ENCODE results near the gene LINS1.

LINS1 gene

GRCh38 chr15:100633763-100634075 is 31.7 kb upstream of the LINS1 start:
- H3K36me3 ChIP-seq (ENCODE audit: control insufficient read depth, insufficient read depth, low read length) = peaks cover 40% of the 10 kb centered on the region
- no peak overlapping the region for H3K27ac ChIP-seq (ENCODE audit: low read depth, low read length, severe bottlenecking)
- no peaks in the 10 kb centered on the region for H3K9me3 ChIP-seq (ENCODE audit: control insufficient read depth, low read length)
- WGBS, 2 experiments (ENCODE audit: insufficient coverage in 2 of 2) = no CpG with 5 or more reads among the region's 1 CpG
- peaks cover 6% of the 10 kb centered on the region for H3K4me1 ChIP-seq (ENCODE audit: control insufficient read depth, insufficient read depth, low read length, poor library complexity, severe bottlenecking)
- no peak overlapping the region for H3K4me3 ChIP-seq (ENCODE audit: extremely low read depth, insufficient read depth, low read length, poor library complexity, severe bottlenecking)

- Histone ChIP-seq H3K9me3 (ENCODE audit: control insufficient read depth, low read length) (no peaks in the 10 kb centered on the region), H3K4me3 (ENCODE audit: extremely low read depth, insufficient read depth, low read length, poor library complexity, severe bottlenecking) (no peak overlapping the region), H3K27ac (ENCODE audit: low read depth, low read length, severe bottlenecking) (no peak overlapping the region), H3K4me1 (ENCODE audit: control insufficient read depth, insufficient read depth, low read length, poor library complexity, severe bottlenecking) (peaks cover 6% of the 10 kb centered on the region), H3K36me3 (ENCODE audit: control insufficient read depth, insufficient read depth, low read length) (peaks cover 33% of the 10 kb centered on the region)
- 86 to 100% methylated on average over 3 to 9 of the region's 10 CpGs for WGBS, 2 experiments (ENCODE audit: insufficient coverage in 2 of 2)
Measured at GRCh38 chr15:100631831-100632230, 29.8 kb upstream of the LINS1 start.

DNA sequence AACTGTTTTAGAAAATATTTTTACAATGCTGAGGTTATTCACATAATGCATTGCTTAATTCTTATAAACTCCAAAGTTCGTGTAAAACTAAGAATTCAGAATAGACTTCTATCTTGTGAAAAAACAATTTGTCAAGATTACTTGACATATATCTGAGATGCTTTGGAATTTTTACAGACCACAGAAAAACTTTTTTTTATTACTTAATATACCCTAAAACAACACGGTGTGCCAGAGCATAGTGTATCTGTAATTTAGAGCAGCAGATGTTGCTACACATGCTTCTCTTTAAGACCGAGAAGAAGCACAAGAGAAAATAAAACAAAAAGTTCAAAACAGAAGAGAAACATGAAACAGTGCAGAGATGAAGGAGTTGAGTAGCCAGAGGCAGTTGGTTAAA is 26.8 kb upstream of the LINS1 start:
- 83 to 100% methylated on average over 1 of the region's 3 CpGs for WGBS, 2 experiments (ENCODE audit: insufficient coverage in 2 of 2)
- Histone ChIP-seq H3K36me3 (ENCODE audit: control insufficient read depth, insufficient read depth, low read length) (peaks cover 33% of the 10 kb centered on the region), H3K4me3 (ENCODE audit: extremely low read depth, insufficient read depth, low read length, poor library complexity, severe bottlenecking) (no peak overlapping the region), H3K9me3 (ENCODE audit: control insufficient read depth, low read length) (no peaks in the 10 kb centered on the region), H3K4me1 (ENCODE audit: control insufficient read depth, insufficient read depth, low read length, poor library complexity, severe bottlenecking) (no peaks in the 10 kb centered on the region), H3K27ac (ENCODE audit: low read depth, low read length, severe bottlenecking) (no peak overlapping the region)

GRCh38 chr15:100627789-100628395 is 25.9 kb upstream of the LINS1 start:
- Histone ChIP-seq H3K27ac (ENCODE audit: low read depth, low read length, severe bottlenecking) (no peak overlapping the region), H3K36me3 (ENCODE audit: control insufficient read depth, insufficient read depth, low read length) (peaks cover 33% of the 10 kb centered on the region), H3K4me1 (ENCODE audit: control insufficient read depth, insufficient read depth, low read length, poor library complexity, severe bottlenecking) (no peaks in the 10 kb centered on the region), H3K4me3 (ENCODE audit: extremely low read depth, insufficient read depth, low read length, poor library complexity, severe bottlenecking) (no peak overlapping the region), H3K9me3 (ENCODE audit: control insufficient read depth, low read length) (no peaks in the 10 kb centered on the region)
- 14 to 29% methylated on average over 4 of the region's 6 CpGs for WGBS, 2 experiments (ENCODE audit: insufficient coverage in 2 of 2)

- Histone ChIP-seq H3K36me3 (ENCODE audit: control insufficient read depth, insufficient read depth, low read length) (peaks cover 32% of the 10 kb centered on the region), H3K27ac (ENCODE audit: low read depth, low read length, severe bottlenecking) (no peak overlapping the region), H3K9me3 (ENCODE audit: control insufficient read depth, low read length) (no peaks in the 10 kb centered on the region), H3K4me3 (ENCODE audit: extremely low read depth, insufficient read depth, low read length, poor library complexity, severe bottlenecking) (no peak overlapping the region), H3K4me1 (ENCODE audit: control insufficient read depth, insufficient read depth, low read length, poor library complexity, severe bottlenecking) (no peaks in the 10 kb centered on the region)
- WGBS, 2 experiments (ENCODE audit: insufficient coverage in 2 of 2) = 97% methylated on average over 4 of the region's 5 CpGs; no CpG with 5 or more reads in 1 of the 2 experiments
Measured at GRCh38 chr15:100623301-100623700, 21.3 kb upstream of the LINS1 start.

DNA sequence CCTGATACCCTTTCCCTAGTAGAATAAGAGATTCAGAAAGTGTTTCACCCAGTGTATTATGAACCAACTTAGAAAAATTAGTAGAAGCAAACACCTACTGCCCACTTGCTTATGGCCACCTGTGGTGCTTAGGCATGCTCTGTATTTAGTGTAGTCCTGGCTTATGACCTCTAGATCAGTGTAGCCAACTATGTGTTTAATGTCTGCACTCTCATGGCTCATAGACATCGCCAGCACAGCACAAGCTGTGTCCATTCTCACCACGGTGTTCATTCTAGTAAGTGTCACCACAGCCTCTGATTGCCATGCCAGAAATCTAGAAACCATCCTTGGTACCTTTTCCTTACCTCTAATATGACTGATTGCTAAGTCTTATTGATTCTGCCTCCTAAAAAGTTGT is 14.7 kb upstream of the LINS1 start:
- peaks cover 64% of the 10 kb centered on the region for H3K36me3 ChIP-seq (ENCODE audit: control insufficient read depth, insufficient read depth, low read length)
- 93 to 96% methylated on average over 2 of the region's 2 CpGs for WGBS, 2 experiments (ENCODE audit: insufficient coverage in 2 of 2)
- H3K27ac ChIP-seq (ENCODE audit: low read depth, low read length, severe bottlenecking) = no peak overlapping the region

GRCh38 chr15:100615801-100616200 is 13.8 kb upstream of the LINS1 start:
- no peaks in the 10 kb centered on the region for H3K9me3 ChIP-seq (ENCODE audit: control insufficient read depth, low read length)
- peaks cover 69% of the 10 kb centered on the region for H3K36me3 ChIP-seq (ENCODE audit: control insufficient read depth, insufficient read depth, low read length)
- no peaks in the 10 kb centered on the region for H3K4me1 ChIP-seq (ENCODE audit: control insufficient read depth, insufficient read depth, low read length, poor library complexity, severe bottlenecking)
- no peak overlapping the region for H3K4me3 ChIP-seq (ENCODE audit: extremely low read depth, insufficient read depth, low read length, poor library complexity, severe bottlenecking)
- 94% methylated on average over 2 of the region's 5 CpGs; no CpG with 5 or more reads in 1 of the 2 experiments for WGBS, 2 experiments (ENCODE audit: insufficient coverage in 2 of 2)
- H3K27ac ChIP-seq (ENCODE audit: low read depth, low read length, severe bottlenecking) = no peak overlapping the region

More for the DNA sequence above, 14.7 kb upstream of the LINS1 start:
- no peak overlapping the region for H3K4me3 ChIP-seq (ENCODE audit: extremely low read depth, insufficient read depth, low read length, poor library complexity, severe bottlenecking)
- no peaks in the 10 kb centered on the region for H3K9me3 ChIP-seq (ENCODE audit: control insufficient read depth, low read length)
- no peaks in the 10 kb centered on the region for H3K4me1 ChIP-seq (ENCODE audit: control insufficient read depth, insufficient read depth, low read length, poor library complexity, severe bottlenecking)

- H3K36me3 ChIP-seq (ENCODE audit: control insufficient read depth, insufficient read depth, low read length) = peaks cover 67% of the 10 kb centered on the region
- no peaks in the 10 kb centered on the region for H3K9me3 ChIP-seq (ENCODE audit: control insufficient read depth, low read length)
- no CpG with 5 or more reads among the region's 4 CpGs for WGBS, 2 experiments (ENCODE audit: insufficient coverage in 2 of 2)
Measured at GRCh38 chr15:100614918-100615317, 12.9 kb upstream of the LINS1 start.

DNA sequence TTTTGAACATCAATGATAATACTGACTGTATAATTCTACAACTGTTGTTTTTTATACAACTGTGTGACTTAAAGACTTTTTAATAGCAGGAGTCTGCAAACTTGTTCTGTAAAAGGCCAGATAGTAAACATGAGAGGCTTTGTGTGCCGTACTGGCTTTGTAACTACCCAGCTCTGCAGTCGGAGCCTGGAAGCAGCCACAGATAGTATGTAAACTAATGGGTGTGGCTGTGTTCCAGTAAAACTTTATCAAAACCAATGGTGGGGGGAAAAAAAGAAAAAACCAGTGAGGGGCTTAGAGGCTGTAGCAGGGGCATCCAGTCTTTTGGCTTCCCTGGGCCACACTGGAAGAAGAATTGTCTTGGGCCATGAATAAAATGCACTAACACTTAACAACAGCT is 12.4 kb upstream of the LINS1 start:
- no peaks in the 10 kb centered on the region for H3K9me3 ChIP-seq (ENCODE audit: control insufficient read depth, low read length)
- no peak overlapping the region for H3K4me3 ChIP-seq (ENCODE audit: extremely low read depth, insufficient read depth, low read length, poor library complexity, severe bottlenecking)
- H3K36me3 ChIP-seq (ENCODE audit: control insufficient read depth, insufficient read depth, low read length) = peaks cover 66% of the 10 kb centered on the region
- H3K27ac ChIP-seq (ENCODE audit: low read depth, low read length, severe bottlenecking) = no peak overlapping the region
- no peaks in the 10 kb centered on the region for H3K4me1 ChIP-seq (ENCODE audit: control insufficient read depth, insufficient read depth, low read length, poor library complexity, severe bottlenecking)
- WGBS, 2 experiments (ENCODE audit: insufficient coverage in 2 of 2) = 92% methylated on average over 2 of the region's 2 CpGs; no CpG with 5 or more reads in 1 of the 2 experiments

More at GRCh38 chr15:100614918-100615317, 12.9 kb upstream of the LINS1 start:
- no peak overlapping the region for H3K27ac ChIP-seq (ENCODE audit: low read depth, low read length, severe bottlenecking)
- H3K4me1 ChIP-seq (ENCODE audit: control insufficient read depth, insufficient read depth, low read length, poor library complexity, severe bottlenecking) = no peaks in the 10 kb centered on the region
- no peak overlapping the region for H3K4me3 ChIP-seq (ENCODE audit: extremely low read depth, insufficient read depth, low read length, poor library complexity, severe bottlenecking)

- 100% methylated on average over 1 of the region's 1 CpG; no CpG with 5 or more reads in 1 of the 2 experiments for WGBS, 2 experiments (ENCODE audit: insufficient coverage in 2 of 2)
- Histone ChIP-seq H3K36me3 (ENCODE audit: control insufficient read depth, insufficient read depth, low read length) (peaks cover 57% of the 10 kb centered on the region), H3K9me3 (ENCODE audit: control insufficient read depth, low read length) (no peaks in the 10 kb centered on the region), H3K27ac (ENCODE audit: low read depth, low read length, severe bottlenecking) (no peak overlapping the region), H3K4me1 (ENCODE audit: control insufficient read depth, insufficient read depth, low read length, poor library complexity, severe bottlenecking) (no peaks in the 10 kb centered on the region), H3K4me3 (ENCODE audit: extremely low read depth, insufficient read depth, low read length, poor library complexity, severe bottlenecking) (no peak overlapping the region)
Measured at GRCh38 chr15:100613208-100613607, 11.2 kb upstream of the LINS1 start.

GRCh38 chr15:100612539-100612938 is 10.6 kb upstream of the LINS1 start:
- H3K4me1 ChIP-seq (ENCODE audit: control insufficient read depth, insufficient read depth, low read length, poor library complexity, severe bottlenecking) = no peaks in the 10 kb centered on the region
- H3K36me3 ChIP-seq (ENCODE audit: control insufficient read depth, insufficient read depth, low read length) = peaks cover 56% of the 10 kb centered on the region
- no peak overlapping the region for H3K27ac ChIP-seq (ENCODE audit: low read depth, low read length, severe bottlenecking)
- no peaks in the 10 kb centered on the region for H3K9me3 ChIP-seq (ENCODE audit: control insufficient read depth, low read length)
- no peak overlapping the region for H3K4me3 ChIP-seq (ENCODE audit: extremely low read depth, insufficient read depth, low read length, poor library complexity, severe bottlenecking)
- 93% methylated on average over 2 of the region's 2 CpGs; no CpG with 5 or more reads in 1 of the 2 experiments for WGBS, 2 experiments (ENCODE audit: insufficient coverage in 2 of 2)

Measured in mesodermal cell (in vitro differentiated cells).